HepG2 (cell line): Measurements from ENCODE around the gene CHCHD3. TPM values are rescaled to one million over a fixed set of nuclear protein-coding genes. Genes with fewer than 3 reads are reported as not detected.

Experiments used
- ATAC-seq: fragments of 200-7000 bp; cut with Tn5 transposase; 3 replicates; pipeline ENCODE4 v1.9.1; 2020; ENCODE audit warnings: mild to moderate bottlenecking, moderate library complexity
- BruUV-seq: library from RNA; stranded (reverse); fragments of 400-500 nt; replicated peaks from 2 replicates; lab custom pipeline; 2021; lab: Mats Ljungman, UMichigan
- CTCF ChIA-PET: fragments of 300-600 bp; formaldehyde crosslinking; extraction: SDS; loops from one replicate; lab custom pipeline; 2021; ENCODE audit warnings: low total read pairs, inconsistent platforms, low intra/inter-chr PET ratio; lab: Yijun Ruan, JAX
- POLR2A ChIA-PET: fragments of 350-600 bp; sonication (Branson Sonifier 250); formaldehyde crosslinking; loops from one replicate; lab custom pipeline; 2020; ENCODE audit warnings: antibody characterized with exemption, inconsistent platforms; lab: Yijun Ruan, JAX
- DNase-seq: peaks from one replicate; pipeline ENCODE4 v3.0.0-alpha.2; 2015; ENCODE audit warnings: low spot score
- FAIRE-seq: peaks from 3 replicates; lab custom pipeline; 2011; peaks lifted over from hg19 to GRCh38; lab: Jason Lieb, UNC
- H2AFZ ChIP-seq: one replicate; pipeline ENCODE4 v1.6.1; 2011; ENCODE audit warnings: low read length, inconsistent platforms
- H3K27ac ChIP-seq: fragments of 300-600 bp; 3 replicates; pipeline ENCODE4 v1.8.0; 2011; ENCODE audit warnings: mixed run types, mild to moderate bottlenecking, mixed read lengths, low read length, inconsistent platforms; ENCODE audit not compliant: insufficient read depth; ENCODE audit errors: extremely low read length
- H3K27me3 ChIP-seq, 2 experiments: fragments of 200-600 bp in 1 of 2; 2 replicates in 1 of 2; 3 replicates in 1 of 2; pipeline versions ENCODE4 v1.6.0 to v1.8.0; 2011; ENCODE audit warnings: low read length in 2 of 2, mild to moderate bottlenecking in 2 of 2, moderate library complexity in 2 of 2, inconsistent platforms in 1 of 2; ENCODE audit not compliant: insufficient read depth in 2 of 2, control insufficient read depth in 1 of 2
- H3K36me3 ChIP-seq, 2 experiments: fragments of 200-600 bp in 1 of 2; replicated peaks in 1 of 2; 2 replicates in 1 of 2; 3 replicates in 1 of 2; pipeline versions ENCODE4 v1.5.1 to v1.8.0; 2011; ENCODE audit warnings: low read length in 2 of 2, inconsistent platforms in 1 of 2; ENCODE audit not compliant: insufficient read depth in 2 of 2, control insufficient read depth in 1 of 2
- H3K4me1 ChIP-seq: 2 replicates; pipeline ENCODE4 v1.5.1; 2012; ENCODE audit warnings: low read length, inconsistent platforms; ENCODE audit not compliant: insufficient read depth
- H3K4me2 ChIP-seq: 2 replicates; pipeline ENCODE4 v1.6.0; 2011; ENCODE audit warnings: low read depth, low read length, inconsistent platforms
- H3K4me3 ChIP-seq, 3 experiments: fragments of 200-600 bp in 1 of 3; sonication (generic), shearing (Covaris generic) in 1 of 3; replicated peaks in 1 of 3; 2 replicates each; pipeline ENCODE4 v1.5.1; 2011 to 2016; ENCODE audit warnings: low read length in 3 of 3, inconsistent platforms in 2 of 3, low read depth in 2 of 3, mild to moderate bottlenecking in 2 of 3, control low read depth in 1 of 3, mixed read lengths in 1 of 3; ENCODE audit not compliant: insufficient read depth in 1 of 3
- H3K79me2 ChIP-seq: one replicate; pipeline ENCODE4 v1.6.1; 2011; ENCODE audit warnings: low read length, inconsistent platforms; ENCODE audit not compliant: insufficient read depth
- H3K9ac ChIP-seq: 2 replicates; pipeline ENCODE4 v1.6.0; 2011; ENCODE audit warnings: mild to moderate bottlenecking, low read depth, low read length, inconsistent platforms; ENCODE audit not compliant: insufficient read depth
- H3K9me3 ChIP-seq: 2 replicates; pipeline ENCODE4 v1.5.1; 2012; ENCODE audit warnings: mild to moderate bottlenecking, low read length
- H4K20me1 ChIP-seq: 2 replicates; pipeline ENCODE4 v1.6.0; 2011; ENCODE audit warnings: inconsistent platforms, mild to moderate bottlenecking, low read length, moderate library complexity; ENCODE audit not compliant: insufficient read depth
- JARID2 ChIP-seq: sonication (generic); formaldehyde crosslinking; IDR thresholded peaks from 2 replicates; pipeline ENCODE4 v1.8.1; 2023; ENCODE audit warnings: missing genetic modification reagents, inconsistent platforms; ENCODE audit not compliant: insufficient replicate concordance
- KMT2B ChIP-seq: IDR thresholded peaks from 2 replicates; pipeline ENCODE4 v1.6.1; 2016; ENCODE audit warnings: missing genetic modification reagents, missing compliant biosample characterization
- MTA1 ChIP-seq: sonication (generic); formaldehyde crosslinking; IDR thresholded peaks from 2 replicates; pipeline ENCODE4 v1.4.0; 2020; ENCODE audit warnings: missing genetic modification reagents, mild to moderate bottlenecking, borderline replicate concordance
- NBN ChIP-seq: fragments of 450-650 bp; conservative IDR thresholded peaks from 2 replicates; pipeline ENCODE4 v1.6.1; 2017
- PHF20 ChIP-seq: sonication (generic); formaldehyde crosslinking; IDR thresholded peaks from 2 replicates; pipeline ENCODE4 v1.5.0; 2020; ENCODE audit warnings: mild to moderate bottlenecking, missing genetic modification reagents
- PHF21A ChIP-seq: sonication (generic); formaldehyde crosslinking; IDR thresholded peaks from 2 replicates; pipeline ENCODE4 v1.5.0; 2020; ENCODE audit warnings: mild to moderate bottlenecking, missing genetic modification reagents
- ZBTB1 ChIP-seq: sonication (generic); formaldehyde crosslinking; IDR thresholded peaks from 2 replicates; pipeline ENCODE4 v1.4.0; 2020; ENCODE audit warnings: missing genetic modification reagents, borderline replicate concordance
- ZKSCAN5 ChIP-seq: sonication (generic); formaldehyde crosslinking; IDR thresholded peaks from 2 replicates; pipeline ENCODE4 v1.5.1; 2020; ENCODE audit warnings: mild to moderate bottlenecking, missing genetic modification reagents
- ZNF382 ChIP-seq: sonication (generic); formaldehyde crosslinking; IDR thresholded peaks from 2 replicates; pipeline ENCODE4 v1.5.0; 2020; ENCODE audit warnings: missing genetic modification reagents, mild to moderate bottlenecking, borderline replicate concordance
- WGBS: methylation state at CpG from one replicate; pipeline ENCODE4 v1.1.6; 2017; ENCODE audit warnings: low lambda C conversion rate; 5-methylcytosine and 5-hydroxymethylcytosine counted together
- in situ Hi-C: cut with HindIII; loops from 2 replicates; pipeline ENCODE4 v1.10.0; 2017; ENCODE audit warnings: low pct_unique_long_range_greater_than_20kb; ENCODE audit not compliant: extremely low pct_ligation_motif_present
- intact Hi-C: fragments of 100-400 bp; cut with micrococcal nuclease; formaldehyde crosslinking; loops from one replicate; pipeline ENCODE4 v1.10.0; 2022; ENCODE audit not compliant: unreplicated experiment
- polyA plus RNA-seq, 8 experiments: library from polyadenylated mRNA; depleted of rRNA in 3 of 8; stranded (reverse) in 7 of 8; unstranded in 1 of 8; fragments of >200 nt; fragmentation: Illumina TruSeq in 4 of 8; extraction: Trizol in 4 of 8; gene quantifications; 2 replicates each; pipeline versions ENCODE4 v1.2.1 to v1.2.3, GENCODE V29; 2011 to 2016; ENCODE audit warnings: low read depth in 4 of 8, missing spikeins in 1 of 8, mixed read lengths in 1 of 8; ENCODE audit not compliant: insufficient read depth in 1 of 8
- total RNA-seq, 5 experiments: library from RNA; depleted of rRNA; stranded (reverse); fragments of >200 nt; fragmentation: Illumina TruSeq; extraction: Trizol; gene quantifications; 2 replicates each; pipeline ENCODE4 v1.2.3, GENCODE V29; 2016; ENCODE audit warnings: low read depth in 1 of 5
- TF ChIP-seq, protein P1 (sequence below): IDR thresholded peaks from 2 replicates; pipeline ENCODE4 v1.6.1; 2016; ENCODE audit warnings: missing compliant biosample characterization, missing genetic modification reagents, borderline replicate concordance
- TF ChIP-seq, protein P2 (sequence below): sonication (generic); formaldehyde crosslinking; IDR thresholded peaks from 2 replicates; pipeline ENCODE4 v1.8.0; 2022; ENCODE audit warnings: mild to moderate bottlenecking, missing genetic modification reagents, moderate library complexity
- TF ChIP-seq, protein P3 (sequence below): sonication (generic); formaldehyde crosslinking; IDR thresholded peaks from 2 replicates; pipeline ENCODE4 v1.5.1; 2020; ENCODE audit warnings: mild to moderate bottlenecking, missing genetic modification reagents, borderline replicate concordance

CHCHD3 gene
- total and polyA plus RNA-seq, 2 of the 13 experiments (the other 11 are each of a cell fraction or from before 2014, with no cell fraction given): 32.7 to 86.8 TPM

DNA sequence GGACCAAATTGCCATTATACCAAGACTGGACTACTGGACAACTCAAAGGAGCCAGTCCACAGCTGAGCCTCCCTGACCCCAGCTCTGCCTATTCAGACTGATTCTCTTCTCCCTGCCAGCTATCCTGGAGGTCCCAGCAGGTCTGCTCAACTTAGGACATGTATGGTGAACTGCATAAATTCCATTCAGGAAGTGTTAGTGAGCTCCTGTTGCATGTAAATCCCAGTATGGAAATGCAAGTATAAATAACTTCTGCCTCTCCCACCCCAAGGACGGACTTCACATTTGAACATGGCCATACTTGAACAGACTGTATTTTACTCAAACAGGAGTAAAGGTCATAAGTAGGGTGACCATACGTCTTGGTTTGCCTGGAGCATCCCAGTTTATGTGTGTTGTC is 128.4 kb downstream of the CHCHD3 start:
- intact Hi-C loops: no loop called here
- H4K20me1 ChIP-seq: no peaks in the 10 kb centered on the region
- ChIA-PET CTCF (no interaction called here), POLR2A (no interaction called here)
- H3K79me2 ChIP-seq: no peaks in the 10 kb centered on the region
- BruUV-seq: no TSS peak
- FAIRE-seq (no peak), ATAC-seq (no peak), DNase-seq (no peak)
- in situ Hi-C loops: no loop called here
- H2AFZ ChIP-seq: no peak overlapping the region
- no peak overlapping the region for H3K4me2 ChIP-seq
- no peaks in the 10 kb centered on the region for H3K27me3 ChIP-seq
- peaks cover 0 to 2% of the 10 kb centered on the region in 2 experiments; a peak in 3 of 5 replicates for H3K36me3 ChIP-seq
- no peak overlapping the region for H3K27ac ChIP-seq
- no peaks in the 10 kb centered on the region for H3K4me1 ChIP-seq
- no peak overlapping the region for H3K4me3 ChIP-seq
- H3K9ac ChIP-seq: no peak overlapping the region
- 93% methylated on average over 2 of the region's 2 CpGs for WGBS
- H3K9me3 ChIP-seq: no peaks in the 10 kb centered on the region
- TF ChIP-seq MTA1 (CRISPR knock-in tag) (no peak), ZBTB1 (CRISPR knock-in tag) (no peak), JARID2 (CRISPR knock-in tag) (no peak), ZNF382 (CRISPR knock-in tag) (no peak), PHF20 (CRISPR knock-in tag) (no peak)
- TF ChIP-seq, protein P1, sequence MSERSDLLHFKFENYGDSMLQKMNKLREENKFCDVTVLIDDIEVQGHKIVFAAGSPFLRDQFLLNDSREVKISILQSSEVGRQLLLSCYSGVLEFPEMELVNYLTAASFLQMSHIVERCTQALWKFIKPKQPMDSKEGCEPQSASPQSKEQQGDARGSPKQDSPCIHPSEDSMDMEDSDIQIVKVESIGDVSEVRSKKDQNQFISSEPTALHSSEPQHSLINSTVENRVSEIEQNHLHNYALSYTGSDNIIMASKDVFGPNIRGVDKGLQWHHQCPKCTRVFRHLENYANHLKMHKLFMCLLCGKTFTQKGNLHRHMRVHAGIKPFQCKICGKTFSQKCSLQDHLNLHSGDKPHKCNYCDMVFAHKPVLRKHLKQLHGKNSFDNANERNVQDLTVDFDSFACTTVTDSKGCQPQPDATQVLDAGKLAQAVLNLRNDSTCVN (CRISPR knock-in tag): no peak

DNA sequence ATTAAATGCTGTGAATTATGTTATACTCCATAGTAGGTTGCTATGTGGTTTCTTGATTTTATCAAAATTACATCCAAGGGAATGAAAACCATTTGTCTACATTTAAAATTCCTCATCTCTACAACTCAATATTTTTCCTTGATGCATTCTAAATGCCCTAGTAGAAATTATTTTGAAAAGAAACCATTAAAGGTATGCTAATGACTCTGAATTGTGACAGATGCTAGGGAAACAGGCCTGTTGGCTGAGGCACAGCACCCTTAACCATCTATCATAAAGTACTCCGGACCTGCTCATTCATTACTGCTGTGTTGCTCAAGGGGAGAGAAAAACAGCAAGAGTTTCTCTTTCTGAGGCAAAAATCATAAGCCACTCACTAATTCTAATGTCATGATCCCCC is 131.2 kb downstream of the CHCHD3 start:
- H3K4me2 ChIP-seq: no peak overlapping the region
- DNase-seq: no peak
- ChIA-PET CTCF (no interaction called here), POLR2A (no interaction called here)
- H3K9me3 ChIP-seq: no peaks in the 10 kb centered on the region
- no peaks in the 10 kb centered on the region for H3K4me1 ChIP-seq
- no peak overlapping the region for H3K9ac ChIP-seq
- FAIRE-seq: no peak
- no peak overlapping the region for H2AFZ ChIP-seq
- WGBS: 100% methylated on average over 1 of the region's 1 CpG
- no peaks in the 10 kb centered on the region for H3K79me2 ChIP-seq
- peaks cover 2 to 3% of the 10 kb centered on the region in 2 experiments; a peak in 3 of 5 replicates for H3K36me3 ChIP-seq
- ATAC-seq: no peak
- intact Hi-C loops (no loop called here), in situ Hi-C loops (no loop called here)
- no peaks in the 10 kb centered on the region for H4K20me1 ChIP-seq
- BruUV-seq: no TSS peak
- no peak overlapping the region for H3K4me3 ChIP-seq
- no peaks in the 10 kb centered on the region for H3K27me3 ChIP-seq
- no peak overlapping the region for H3K27ac ChIP-seq
- TF ChIP-seq, protein P2, sequence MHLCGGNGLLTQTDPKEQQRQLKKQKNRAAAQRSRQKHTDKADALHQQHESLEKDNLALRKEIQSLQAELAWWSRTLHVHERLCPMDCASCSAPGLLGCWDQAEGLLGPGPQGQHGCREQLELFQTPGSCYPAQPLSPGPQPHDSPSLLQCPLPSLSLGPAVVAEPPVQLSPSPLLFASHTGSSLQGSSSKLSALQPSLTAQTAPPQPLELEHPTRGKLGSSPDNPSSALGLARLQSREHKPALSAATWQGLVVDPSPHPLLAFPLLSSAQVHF (CRISPR knock-in tag): no peak
- TF ChIP-seq NBN (no peak), ZKSCAN5 (CRISPR knock-in tag) (no peak), PHF21A (no peak), KMT2B (CRISPR knock-in tag) (no peak)
- TF ChIP-seq, protein P3, sequence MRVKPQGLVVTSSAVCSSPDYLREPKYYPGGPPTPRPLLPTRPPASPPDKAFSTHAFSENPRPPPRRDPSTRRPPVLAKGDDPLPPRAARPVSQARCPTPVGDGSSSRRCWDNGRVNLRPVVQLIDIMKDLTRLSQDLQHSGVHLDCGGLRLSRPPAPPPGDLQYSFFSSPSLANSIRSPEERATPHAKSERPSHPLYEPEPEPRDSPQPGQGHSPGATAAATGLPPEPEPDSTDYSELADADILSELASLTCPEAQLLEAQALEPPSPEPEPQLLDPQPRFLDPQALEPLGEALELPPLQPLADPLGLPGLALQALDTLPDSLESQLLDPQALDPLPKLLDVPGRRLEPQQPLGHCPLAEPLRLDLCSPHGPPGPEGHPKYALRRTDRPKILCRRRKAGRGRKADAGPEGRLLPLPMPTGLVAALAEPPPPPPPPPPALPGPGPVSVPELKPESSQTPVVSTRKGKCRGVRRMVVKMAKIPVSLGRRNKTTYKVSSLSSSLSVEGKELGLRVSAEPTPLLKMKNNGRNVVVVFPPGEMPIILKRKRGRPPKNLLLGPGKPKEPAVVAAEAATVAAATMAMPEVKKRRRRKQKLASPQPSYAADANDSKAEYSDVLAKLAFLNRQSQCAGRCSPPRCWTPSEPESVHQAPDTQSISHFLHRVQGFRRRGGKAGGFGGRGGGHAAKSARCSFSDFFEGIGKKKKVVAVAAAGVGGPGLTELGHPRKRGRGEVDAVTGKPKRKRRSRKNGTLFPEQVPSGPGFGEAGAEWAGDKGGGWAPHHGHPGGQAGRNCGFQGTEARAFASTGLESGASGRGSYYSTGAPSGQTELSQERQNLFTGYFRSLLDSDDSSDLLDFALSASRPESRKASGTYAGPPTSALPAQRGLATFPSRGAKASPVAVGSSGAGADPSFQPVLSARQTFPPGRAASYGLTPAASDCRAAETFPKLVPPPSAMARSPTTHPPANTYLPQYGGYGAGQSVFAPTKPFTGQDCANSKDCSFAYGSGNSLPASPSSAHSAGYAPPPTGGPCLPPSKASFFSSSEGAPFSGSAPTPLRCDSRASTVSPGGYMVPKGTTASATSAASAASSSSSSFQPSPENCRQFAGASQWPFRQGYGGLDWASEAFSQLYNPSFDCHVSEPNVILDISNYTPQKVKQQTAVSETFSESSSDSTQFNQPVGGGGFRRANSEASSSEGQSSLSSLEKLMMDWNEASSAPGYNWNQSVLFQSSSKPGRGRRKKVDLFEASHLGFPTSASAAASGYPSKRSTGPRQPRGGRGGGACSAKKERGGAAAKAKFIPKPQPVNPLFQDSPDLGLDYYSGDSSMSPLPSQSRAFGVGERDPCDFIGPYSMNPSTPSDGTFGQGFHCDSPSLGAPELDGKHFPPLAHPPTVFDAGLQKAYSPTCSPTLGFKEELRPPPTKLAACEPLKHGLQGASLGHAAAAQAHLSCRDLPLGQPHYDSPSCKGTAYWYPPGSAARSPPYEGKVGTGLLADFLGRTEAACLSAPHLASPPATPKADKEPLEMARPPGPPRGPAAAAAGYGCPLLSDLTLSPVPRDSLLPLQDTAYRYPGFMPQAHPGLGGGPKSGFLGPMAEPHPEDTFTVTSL: no peak
